HFFc6 (cell line): ENCODE measurements around the gene CSK. TPM values are rescaled to one million over a fixed set of nuclear protein-coding genes. Genes with fewer than 3 reads are reported as not detected.

ENCODE experiments used
- DNase-seq: peaks from one replicate; pipeline ENCODE4 v3.0.0-alpha.2; 2018
- H3K27ac Mint-ChIP-seq: 2 replicates; pipeline ENCODE4 v1.8.0; 2020; ENCODE audit warnings: mild to moderate bottlenecking, mixed read lengths
- H3K27me3 Mint-ChIP-seq: 2 replicates; pipeline ENCODE4 v1.8.0; 2021; ENCODE audit warnings: mild to moderate bottlenecking, moderate library complexity, mixed read lengths; ENCODE audit not compliant: insufficient read depth
- H3K36me3 Mint-ChIP-seq: 2 replicates; pipeline ENCODE4 v1.8.0; 2021; ENCODE audit warnings: low read depth, mixed read lengths
- H3K4me1 Mint-ChIP-seq: 2 replicates; pipeline ENCODE4 v1.8.0; 2020; ENCODE audit warnings: low read depth, mixed read lengths
- H3K4me3 Mint-ChIP-seq: 2 replicates; pipeline ENCODE4 v1.8.0; 2020; ENCODE audit warnings: mild to moderate bottlenecking, moderate library complexity, mixed read lengths
- H3K9me3 Mint-ChIP-seq: 2 replicates; pipeline ENCODE4 v1.8.0; 2020; ENCODE audit warnings: mild to moderate bottlenecking, mixed read lengths
- CTCF ChIP-seq: fragments of 200-600 bp; sonication (generic); IDR thresholded peaks from 2 replicates; pipeline ENCODE4 v1.5.0; 2021; ENCODE audit warnings: antibody characterized with exemption, mild to moderate bottlenecking
- total RNA-seq, 6 experiments: library from RNA; stranded (reverse); fragmentation: NEBNext Ultra II Directional; extraction: Animal tissue kit (Norgen Biotek cat#: 25700); gene quantifications; 2 replicates in 1 of 6; 3 replicates in 5 of 6; pipeline ENCODE4 v1.2.3, GENCODE V29; 2021

Gene CSK
- total RNA-seq, 6 experiments from 2014 or later = 48.8 to 59.0 (median 53.3) TPM

GRCh38 chr15:74777769-74778598 is 3.9 kb upstream of the CSK start:
- H3K4me1 Mint-ChIP-seq = peaks cover 37% of the 10 kb centered on the region
- no peaks in the 10 kb centered on the region for H3K9me3 Mint-ChIP-seq
- no peak for DNase-seq
- no peak overlapping the region for H3K27ac Mint-ChIP-seq
- no peak for TF ChIP-seq CTCF
- no peak overlapping the region for H3K4me3 Mint-ChIP-seq
- H3K27me3 Mint-ChIP-seq = peaks cover 5% of the 10 kb centered on the region
- H3K36me3 Mint-ChIP-seq = no peaks in the 10 kb centered on the region

- Mint-ChIP-seq H3K9me3 (no peaks in the 10 kb centered on the region), H3K27ac (no peak overlapping the region), H3K4me1 (peaks cover 43% of the 10 kb centered on the region), H3K36me3 (no peaks in the 10 kb centered on the region), H3K27me3 (peaks cover 2% of the 10 kb centered on the region), H3K4me3 (no peak overlapping the region)
- DNase-seq = no peak
- TF ChIP-seq CTCF = no peak
These were observed 3.3 kb upstream of the CSK start for GRCh38 chr15:74778599-74778970.

GRCh38 chr15:74779162-74779648 is 2.7 kb upstream of the CSK start:
- Mint-ChIP-seq H3K4me1 (peaks cover 49% of the 10 kb centered on the region), H3K4me3 (no peak overlapping the region), H3K36me3 (no peaks in the 10 kb centered on the region), H3K27ac (no peak overlapping the region), H3K27me3 (peaks cover 2% of the 10 kb centered on the region), H3K9me3 (no peaks in the 10 kb centered on the region)
- TF ChIP-seq CTCF = no peak
- no peak for DNase-seq

GRCh38 chr15:74780523-74781430 is 1.1 kb upstream of the CSK start:
- no peaks in the 10 kb centered on the region for H3K9me3 Mint-ChIP-seq
- DNase-seq = peak; percentile 27
- no peak for TF ChIP-seq CTCF
- peaks cover 2% of the 10 kb centered on the region for H3K27me3 Mint-ChIP-seq
- H3K4me3 Mint-ChIP-seq = peak overlapping the region; percentile 90
- no peaks in the 10 kb centered on the region for H3K36me3 Mint-ChIP-seq
- peak overlapping the region; percentile 31 for H3K27ac Mint-ChIP-seq
- H3K4me1 Mint-ChIP-seq = peaks cover 64% of the 10 kb centered on the region

- peaks cover 2% of the 10 kb centered on the region for H3K27me3 Mint-ChIP-seq
- peak overlapping the region; percentile 76; the same call in 1 of the 2 replicates for H3K27ac Mint-ChIP-seq
- peak overlapping the region; percentile 95 for H3K4me3 Mint-ChIP-seq
- H3K9me3 Mint-ChIP-seq = no peaks in the 10 kb centered on the region
- no peaks in the 10 kb centered on the region for H3K36me3 Mint-ChIP-seq
- TF ChIP-seq CTCF = no peak
- no peak for DNase-seq
- peaks cover 60% of the 10 kb centered on the region for H3K4me1 Mint-ChIP-seq
These were observed 585 bp downstream of the CSK start for GRCh38 chr15:74782259-74783071.
